Stimulated activated CD8-positive, alpha-beta memory T cell treated with anti-CD3 and anti-CD28 coated beads, Interleukin-4, amount 100 ng/mL, for 1 hour (primary cell): ENCODE data around the gene SUSD3.

Experiments
- DNase-seq, 2 donors: peaks; one replicate each; pipeline ENCODE4 v3.0.0-alpha.2; 2020; ENCODE audit warnings: low read depth in 2 of 2, low spot score in 1 of 2

The SUSD3 gene

GRCh38 chr9:93134015-93134739, 75.7 kb downstream of the SUSD3 start, which contains the start of gene NINJ1:
Gene NINJ1 (minus strand): TSS chr9:93134251. CDS start chr9:93134217, 34 bp downstream.
- peak; percentile 24 to 69 for DNase-seq
